GM12892 (cell line): ENCODE results near the gene LCN2.

ENCODE experiments used
- DNase-seq: peaks from one replicate; pipeline ENCODE4 v3.0.0; 2011; ENCODE audit not compliant: insufficient read length
- FAIRE-seq: peaks from 2 replicates; lab custom pipeline; 2011; peaks lifted over from hg19 to GRCh38; lab: Jason Lieb, UNC
- POLR2A ChIP-seq: IDR thresholded peaks from 2 replicates; pipeline ENCODE4 v1.6.1; 2011; ENCODE audit warnings: low read depth, low read length, control low read depth
- POLR2AphosphoS5 ChIP-seq: IDR thresholded peaks from 2 replicates; pipeline ENCODE4 v1.6.1; 2011; ENCODE audit warnings: low read depth, low read length, control low read depth
- TAF1 ChIP-seq: IDR thresholded peaks from 2 replicates; pipeline ENCODE4 v1.6.1; 2011; ENCODE audit warnings: low read depth, mild to moderate bottlenecking, control low read depth, low read length, borderline replicate concordance

LCN2 gene

GRCh38 chr9:128136816-128137793 lies 12.1 kb upstream of the LCN2 start:
- DNase-seq (no peak), FAIRE-seq (no peak)
- TF ChIP-seq TAF1 (no peak), POLR2A (no peak), POLR2AphosphoS5 (no peak)

DNA sequence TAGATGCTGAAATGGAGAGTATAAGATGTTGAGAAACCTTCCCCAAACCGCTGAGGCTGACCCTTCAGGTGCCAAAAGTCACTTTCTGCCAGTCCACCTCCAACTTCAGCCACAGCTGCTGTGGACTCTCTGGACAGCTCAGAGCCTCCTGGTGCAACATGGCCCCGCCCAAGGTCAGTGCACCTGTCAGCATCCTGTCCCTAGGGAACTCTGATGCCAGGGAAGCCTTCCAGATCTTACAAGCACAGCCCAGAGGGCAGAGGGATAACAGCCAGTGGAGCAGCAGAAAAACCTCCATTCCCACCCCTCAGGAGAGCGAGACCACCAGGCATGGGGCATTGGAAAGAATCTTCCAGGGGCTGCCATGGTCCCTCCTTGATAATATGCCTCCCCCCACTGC lies 11.3 kb upstream of the LCN2 start:
- FAIRE-seq (no peak), DNase-seq (no peak)
- TF ChIP-seq TAF1, result no peak
- TF ChIP-seq POLR2AphosphoS5, result no peak
- TF ChIP-seq POLR2A, result no peak

DNA sequence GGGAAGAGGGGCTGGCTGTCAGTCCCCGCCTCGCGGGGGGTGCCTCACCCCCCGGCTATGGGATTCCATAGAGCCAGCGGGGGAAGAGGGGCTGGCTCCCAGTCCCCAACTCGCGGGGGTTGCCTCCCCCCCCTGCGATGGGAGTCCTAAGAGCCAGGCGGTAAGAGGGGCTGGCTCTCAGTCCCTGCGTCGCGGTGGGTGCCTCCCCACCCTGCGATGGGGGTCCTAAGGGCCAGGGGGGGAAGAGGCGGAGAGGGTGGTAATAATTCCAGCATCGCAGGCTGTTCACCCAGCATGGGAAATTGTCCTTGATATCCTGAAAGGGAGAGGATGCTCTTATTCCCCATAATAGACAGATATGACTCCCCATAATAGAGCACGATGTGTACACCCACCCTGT lies 9.6 kb upstream of the LCN2 start:
- no peak for TF ChIP-seq POLR2A
- TF ChIP-seq TAF1, result no peak
- TF ChIP-seq POLR2AphosphoS5, result no peak
- DNase-seq (no peak), FAIRE-seq (no peak)

DNA sequence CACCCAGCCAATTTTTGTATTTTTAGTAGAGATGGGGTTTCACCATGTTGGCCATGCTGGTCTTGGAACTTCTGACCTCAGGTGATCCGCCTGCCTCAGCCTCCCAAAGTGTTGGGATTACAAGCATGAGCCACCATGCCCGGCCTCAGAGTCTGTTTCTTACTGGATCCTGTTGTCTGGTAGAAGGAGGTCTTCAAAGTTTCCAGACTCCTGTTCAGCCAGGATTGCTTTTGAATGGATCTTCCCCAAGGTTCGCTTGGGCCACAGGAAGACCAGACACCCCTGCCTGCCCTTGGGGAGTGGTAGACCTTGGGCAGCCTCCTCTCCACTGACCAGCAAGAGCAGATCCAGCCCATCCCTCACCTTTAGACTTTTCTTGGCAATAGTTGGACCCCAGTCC lies 7.6 kb upstream of the LCN2 start:
- no peak for FAIRE-seq
- TF ChIP-seq POLR2AphosphoS5, result no peak
- no peak for TF ChIP-seq TAF1
- TF ChIP-seq POLR2A, result no peak

DNA sequence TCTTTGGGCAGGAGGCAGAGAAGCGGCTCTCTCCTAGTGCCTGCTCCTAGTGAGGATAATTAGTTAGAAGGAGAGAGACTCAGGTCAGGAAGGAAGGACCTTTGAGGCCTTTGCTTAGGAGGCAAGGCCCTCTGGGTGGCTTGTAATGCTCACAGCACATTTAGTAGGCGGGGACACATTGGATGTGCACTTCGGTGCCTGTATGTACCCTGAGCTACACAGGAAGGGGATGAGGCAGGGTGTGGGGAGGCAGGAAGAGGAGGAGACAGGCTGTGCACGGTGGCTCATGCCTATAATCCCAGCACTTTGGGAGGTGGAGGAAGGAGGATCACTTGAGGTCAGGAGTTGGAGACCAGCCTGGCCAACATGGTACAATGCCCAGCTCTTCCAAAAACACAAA lies 7.2 kb upstream of the LCN2 start:
- FAIRE-seq, result no peak
- TF ChIP-seq POLR2AphosphoS5, result no peak
- no peak for TF ChIP-seq POLR2A
- no peak for TF ChIP-seq TAF1
- DNase-seq, result no peak

More for the DNA sequence above, 7.6 kb upstream of the LCN2 start:
- DNase-seq, result peak; percentile 5

DNA sequence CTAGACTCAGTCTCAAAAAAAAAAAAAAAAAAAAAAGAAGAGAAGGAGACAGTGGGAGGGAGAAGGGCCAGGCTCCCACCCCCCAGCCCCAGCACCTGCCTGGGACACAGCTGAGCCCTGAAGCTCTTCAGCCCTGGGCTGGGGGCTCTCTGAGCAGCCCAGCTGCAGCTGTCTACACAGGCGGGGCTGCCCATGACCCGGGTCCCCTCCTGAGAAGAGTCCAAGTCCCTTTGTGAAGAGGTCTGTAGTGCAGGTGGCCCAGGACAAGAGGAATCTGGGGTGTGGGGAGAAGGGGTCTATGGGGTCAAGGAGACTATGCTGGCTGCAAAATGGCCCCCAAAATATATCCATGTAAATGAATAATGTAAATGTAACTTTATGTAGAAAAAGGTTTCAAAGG lies 6.7 kb upstream of the LCN2 start:
- TF ChIP-seq POLR2AphosphoS5 (no peak), TAF1 (no peak), POLR2A (no peak)
- DNase-seq, result peak; percentile 12
- no peak for FAIRE-seq

DNA sequence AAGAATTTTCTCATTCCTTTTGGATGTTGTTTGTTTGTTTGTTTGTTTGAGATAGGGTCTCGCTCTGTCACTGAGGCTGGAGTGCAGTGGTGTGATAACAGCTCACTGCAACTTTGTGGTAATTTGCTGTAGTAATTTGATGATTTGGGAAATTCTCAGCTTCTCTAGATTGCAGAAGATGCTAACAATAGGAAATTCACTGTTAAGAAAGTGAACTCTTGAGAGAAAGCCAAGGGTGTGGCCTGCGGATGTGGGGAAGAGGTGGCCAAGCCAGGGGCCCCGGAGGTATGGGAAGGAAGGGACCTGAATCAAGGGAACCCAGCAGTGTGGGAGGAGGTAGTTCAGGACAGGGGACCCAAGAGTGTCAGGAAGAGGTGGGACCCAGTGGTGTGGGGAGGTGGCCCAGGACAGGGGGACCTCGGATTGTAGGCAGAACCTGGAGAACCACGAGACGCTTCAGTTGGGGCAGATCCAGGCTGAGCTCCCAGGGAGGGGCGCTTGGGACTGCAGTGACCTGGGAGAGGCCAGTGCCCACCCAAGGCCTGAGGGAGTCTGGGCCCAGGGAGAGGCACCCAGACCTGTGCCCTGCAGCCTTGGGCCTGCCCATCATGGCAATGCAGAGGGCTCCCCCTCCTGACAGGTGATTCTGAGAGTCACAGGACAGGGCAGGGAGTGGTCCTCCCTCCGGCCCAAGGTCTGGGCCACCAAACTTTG lies 5.6 kb upstream of the LCN2 start:
- DNase-seq, result no peak

DNA sequence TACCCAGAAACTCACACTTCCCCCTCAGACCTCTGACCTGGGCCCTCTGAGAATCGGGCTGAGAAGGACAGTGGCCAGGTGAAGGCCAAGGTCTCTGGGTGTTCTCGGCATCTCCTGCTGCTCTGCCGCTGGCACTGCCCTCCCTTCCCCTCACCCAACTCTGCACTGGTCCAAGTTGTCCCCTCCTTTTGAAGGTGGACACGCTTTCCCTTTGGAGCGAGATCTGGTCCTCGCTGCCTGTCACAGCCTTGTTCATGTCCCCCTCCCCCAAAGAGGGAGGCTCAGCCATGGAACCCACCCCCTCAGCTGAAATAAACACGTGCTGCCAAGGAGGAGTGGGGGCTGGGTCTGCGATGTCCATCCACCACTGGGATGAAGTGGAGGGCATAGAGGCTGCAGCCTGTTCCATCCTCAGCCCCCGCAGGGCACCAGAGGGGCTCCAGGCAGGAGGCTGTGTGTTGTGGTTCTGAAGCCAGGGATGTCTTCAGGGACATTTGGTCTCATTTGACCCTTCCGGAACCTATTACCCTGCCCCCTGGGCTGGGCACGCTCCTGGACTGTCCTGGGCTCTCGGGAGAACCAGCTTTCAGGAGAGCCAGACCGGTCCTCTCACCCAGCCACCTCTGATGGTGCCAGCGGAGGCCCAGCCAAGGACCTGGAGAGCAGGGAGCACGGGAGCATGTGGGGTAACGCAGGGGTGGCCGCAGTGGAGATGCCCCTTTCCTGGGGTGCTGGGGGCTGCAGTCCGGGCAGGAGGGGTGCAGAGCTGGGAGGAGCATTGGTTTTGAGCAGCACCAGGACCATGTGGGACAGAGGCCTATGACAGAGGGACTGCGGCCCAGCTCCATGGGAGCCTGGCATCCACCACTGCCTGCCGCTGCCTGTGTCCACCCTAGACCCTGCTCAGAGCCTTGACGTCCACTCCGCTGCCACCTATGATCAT lies 4.7 kb upstream of the LCN2 start:
- no peak for TF ChIP-seq TAF1
- TF ChIP-seq POLR2A, result no peak
- no peak for TF ChIP-seq POLR2AphosphoS5
- DNase-seq (peak; percentile 19), FAIRE-seq (no peak)

More for the DNA sequence above, 5.6 kb upstream of the LCN2 start:
- no peak for FAIRE-seq
- TF ChIP-seq POLR2A (no peak), TAF1 (no peak), POLR2AphosphoS5 (no peak)

DNA sequence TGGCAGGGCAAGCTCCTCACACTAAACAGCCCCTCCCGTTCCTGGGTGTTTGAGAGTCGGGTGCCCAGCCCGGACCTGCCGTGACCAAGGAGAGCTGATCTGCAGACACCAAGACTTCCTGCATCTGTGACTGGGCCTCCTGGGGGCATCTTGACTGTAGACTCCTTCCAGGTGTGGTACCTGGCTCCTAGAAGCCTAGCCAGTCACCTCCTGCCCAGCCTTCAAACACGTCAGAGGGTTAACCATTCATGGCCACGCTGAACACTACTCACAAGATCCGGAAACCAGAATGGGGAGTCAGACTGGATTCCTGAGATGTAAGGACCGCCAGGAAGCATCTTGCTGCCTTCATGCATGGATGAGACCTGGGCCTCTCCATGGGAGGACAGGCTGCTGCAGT lies 3.7 kb upstream of the LCN2 start:
- TF ChIP-seq POLR2AphosphoS5 (no peak), TAF1 (no peak), POLR2A (no peak)
- DNase-seq, result peak; percentile 6
- no peak for FAIRE-seq

DNA sequence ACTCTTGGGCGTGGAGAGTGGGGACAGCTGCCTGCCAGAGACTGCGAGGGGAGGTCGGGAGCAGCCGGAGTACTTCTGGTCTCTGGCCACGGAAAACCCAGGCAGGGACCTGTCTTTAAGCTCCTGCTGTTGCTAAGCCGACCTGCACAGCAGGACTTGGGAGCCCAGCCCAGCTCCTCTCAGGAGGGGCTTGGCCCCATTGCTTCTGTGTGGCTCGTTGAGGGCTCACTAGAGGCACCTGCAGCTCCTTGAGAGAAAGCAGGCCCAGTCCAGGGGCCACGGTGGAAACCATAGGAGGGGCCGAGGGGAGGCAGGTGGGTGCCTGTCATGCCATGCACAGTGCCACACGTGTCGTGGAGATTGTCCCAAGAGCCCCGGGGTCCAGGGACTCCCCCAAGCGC lies 3.3 kb upstream of the LCN2 start:
- no peak for TF ChIP-seq TAF1
- DNase-seq, result peak; percentile 13
- no peak for FAIRE-seq
